GM19193 (cell line): ENCODE measurements around the gene KCNMA1.

ENCODE experiments used
- POLR2A ChIP-seq: IDR thresholded peaks from 4 replicates; pipeline ENCODE4 v1.6.1; 2011; ENCODE audit not compliant: insufficient read depth, insufficient read length; ENCODE audit errors: extremely low read depth

Gene KCNMA1

DNA sequence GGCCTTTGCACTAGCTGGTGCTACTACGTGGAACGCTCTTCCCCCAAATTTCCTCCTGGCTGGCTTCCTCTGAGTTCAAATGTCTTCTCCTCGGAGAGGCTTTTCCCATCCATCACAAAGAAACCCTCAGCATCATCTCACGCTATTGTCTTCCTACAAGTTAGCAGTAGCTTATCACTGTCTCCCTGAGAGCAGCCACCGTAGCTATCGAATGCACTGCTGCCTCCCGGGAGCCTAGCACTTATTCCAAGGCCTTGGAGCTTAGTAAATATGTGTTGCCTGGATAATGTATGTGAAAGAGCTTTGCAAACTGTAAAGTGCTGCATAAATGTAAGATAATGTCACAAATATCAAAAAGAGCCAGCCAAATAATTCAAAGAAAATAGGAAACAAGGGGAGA, 124.4 kb downstream of the KCNMA1 start:
- no peak for TF ChIP-seq POLR2A

DNA sequence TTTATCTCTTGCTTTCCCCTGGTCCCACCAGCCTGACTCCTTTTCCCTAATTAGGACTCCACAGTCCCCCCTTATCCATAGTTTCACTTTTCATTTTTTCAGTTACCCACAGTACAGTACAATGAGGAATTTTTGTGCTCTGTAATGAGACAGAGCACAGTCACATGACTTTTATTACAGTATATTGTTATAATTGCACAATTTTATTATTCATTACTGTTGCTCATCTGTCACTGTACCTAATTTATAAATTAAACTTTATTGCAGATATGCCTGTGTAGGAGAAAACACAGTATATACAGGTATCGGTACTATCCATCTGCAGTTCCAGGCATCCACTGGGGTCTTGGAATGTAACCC, 125.4 kb downstream of the KCNMA1 start:
- TF ChIP-seq POLR2A = no peak

GRCh38 chr10:77511498-77512218, 126.0 kb downstream of the KCNMA1 start:
- TF ChIP-seq POLR2A = no peak

DNA sequence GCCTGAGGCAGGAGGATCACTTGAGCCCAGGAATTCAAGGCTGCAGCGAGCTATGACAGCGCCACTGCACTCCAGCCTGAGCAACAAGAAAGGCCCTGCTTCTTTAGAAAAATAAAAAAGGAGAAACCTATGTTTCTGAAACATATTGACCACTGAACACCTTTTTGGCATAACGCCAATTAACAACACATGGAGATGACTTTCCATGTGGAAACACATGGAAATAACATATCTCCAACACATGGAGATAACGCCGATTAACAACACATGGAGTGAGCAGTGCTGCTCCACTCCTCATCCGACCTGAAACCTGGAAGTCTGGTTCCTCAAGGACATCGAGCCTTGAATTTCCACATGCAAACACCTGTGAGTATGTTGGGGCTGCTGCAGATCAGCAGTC, 126.9 kb downstream of the KCNMA1 start:
- TF ChIP-seq POLR2A = no peak

GRCh38 chr10:77510294-77510693, 127.3 kb downstream of the KCNMA1 start:
- TF ChIP-seq POLR2A = no peak

DNA sequence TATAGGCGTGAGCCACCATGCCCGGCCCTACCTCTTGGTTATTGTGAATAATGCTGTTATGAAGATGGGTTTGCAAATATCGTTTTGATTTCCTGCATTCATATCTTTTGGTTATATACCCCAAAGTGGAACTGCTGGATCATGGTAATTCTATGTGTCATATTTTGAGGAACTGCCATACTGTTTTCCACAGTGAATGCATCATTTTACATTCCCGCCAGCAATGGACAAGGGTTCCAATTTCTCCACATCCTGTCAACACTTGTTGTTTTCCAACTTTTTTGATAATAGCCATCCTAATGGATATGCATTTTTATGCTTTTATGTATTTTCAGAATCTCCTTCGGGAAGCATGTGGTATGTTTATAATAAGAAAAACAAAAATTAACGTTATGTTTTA, 128.2 kb downstream of the KCNMA1 start:
- TF ChIP-seq POLR2A = no peak

DNA sequence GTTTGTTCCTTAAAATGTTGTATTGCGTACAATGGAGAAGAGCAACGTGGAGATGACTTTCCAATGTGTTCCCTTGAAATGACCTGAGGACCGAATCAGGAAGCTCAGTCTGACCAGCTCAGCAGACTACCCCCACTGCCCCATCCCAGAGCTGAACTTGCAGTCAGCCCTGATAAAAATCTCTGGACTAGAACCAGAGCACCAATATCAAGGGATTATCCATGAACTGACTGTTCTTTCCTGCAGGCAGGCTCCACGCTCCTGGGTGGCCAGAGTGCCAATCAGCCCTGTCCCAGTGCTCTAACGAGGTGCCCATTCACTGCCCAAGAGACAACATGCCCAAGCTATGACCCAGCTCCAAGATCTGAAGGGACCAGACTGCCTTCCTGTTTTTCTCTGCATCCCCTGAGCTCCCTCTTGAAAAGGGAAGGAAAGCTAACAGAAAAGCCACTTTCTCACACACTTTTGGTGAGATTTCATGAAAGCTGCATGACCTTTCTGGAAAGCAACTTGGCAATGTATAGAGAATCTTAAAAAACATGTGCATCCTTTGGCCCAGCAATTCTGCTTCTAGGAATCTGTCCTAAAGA, 130.2 kb downstream of the KCNMA1 start:
- TF ChIP-seq POLR2A = no peak

DNA sequence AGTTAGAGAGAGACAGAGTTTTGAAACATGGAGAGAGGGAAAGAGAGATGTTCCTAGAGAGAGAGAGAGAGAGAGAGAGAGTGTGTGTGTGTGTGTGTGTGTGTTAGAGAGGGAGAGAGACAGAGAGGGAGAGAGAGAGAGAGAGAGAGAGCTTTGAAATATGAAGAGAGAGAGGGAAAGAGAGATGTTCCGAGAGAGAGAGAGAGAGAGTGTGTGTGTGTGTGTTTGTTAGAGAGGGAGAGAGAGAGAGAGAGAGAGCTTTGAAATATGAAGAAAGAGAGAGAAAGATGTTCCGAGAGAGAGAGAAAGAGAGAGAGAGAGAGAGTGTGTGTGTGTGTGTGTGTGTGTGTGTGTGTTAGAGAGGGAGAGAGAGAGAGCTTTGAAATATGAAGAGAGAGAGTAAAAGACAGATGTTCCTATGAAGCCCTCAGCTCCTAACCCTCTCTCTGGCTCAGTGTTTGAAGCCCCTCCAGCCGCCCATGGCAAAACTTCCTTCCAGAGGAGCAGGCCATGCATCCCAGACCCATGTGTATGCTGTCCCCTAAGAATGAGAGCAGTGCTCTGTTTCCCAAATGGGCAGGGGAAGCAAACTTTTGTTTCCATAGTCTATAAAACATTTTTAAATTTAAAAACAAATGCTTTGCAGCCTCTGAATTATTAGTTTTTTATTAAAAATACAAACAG, 130.9 kb downstream of the KCNMA1 start:
- TF ChIP-seq POLR2A = no peak

GRCh38 chr10:77505431-77506334, 131.9 kb downstream of the KCNMA1 start:
- no peak for TF ChIP-seq POLR2A

DNA sequence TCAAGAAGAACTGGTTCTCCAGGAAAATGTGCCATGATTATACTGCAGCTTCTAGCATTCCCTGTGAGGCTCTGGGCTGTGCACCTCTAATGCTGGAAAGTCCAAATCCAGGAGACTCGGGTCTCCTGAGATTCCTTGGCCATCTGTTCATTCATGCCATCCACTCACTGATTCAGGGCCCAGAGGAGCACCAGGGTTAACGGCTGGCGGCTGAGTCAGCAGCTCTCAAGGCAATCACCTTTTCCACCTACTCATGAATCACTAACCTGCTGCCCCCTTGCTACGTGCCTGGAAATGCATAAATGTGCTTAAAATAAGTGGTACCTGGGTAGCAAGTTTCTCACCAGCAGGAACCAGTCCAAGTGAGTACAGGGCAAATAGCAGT, 132.7 kb downstream of the KCNMA1 start:
- no peak for TF ChIP-seq POLR2A

GRCh38 chr10:77504196-77504872, 133.3 kb downstream of the KCNMA1 start:
- TF ChIP-seq POLR2A = no peak

DNA sequence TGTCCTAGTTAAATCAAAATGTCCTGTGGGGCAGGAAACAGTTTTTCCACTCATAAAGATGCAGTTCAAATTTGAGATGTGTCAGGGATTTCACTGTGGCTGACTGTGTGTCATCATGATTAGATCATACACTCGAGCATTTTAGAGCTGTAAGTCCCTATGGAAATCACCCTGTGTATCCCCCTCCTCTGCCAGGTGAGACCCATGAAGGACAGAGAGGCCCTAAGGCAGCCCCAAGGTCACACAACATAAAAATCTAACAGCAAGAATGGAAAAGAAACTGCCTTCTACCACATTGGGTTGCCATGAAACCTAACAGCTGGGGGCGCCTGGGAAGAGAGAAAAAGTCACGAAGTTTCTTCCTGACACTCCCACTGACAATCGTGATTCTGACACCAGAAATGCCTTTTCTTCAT, 135.8 kb downstream of the KCNMA1 start:
- TF ChIP-seq POLR2A = no peak

DNA sequence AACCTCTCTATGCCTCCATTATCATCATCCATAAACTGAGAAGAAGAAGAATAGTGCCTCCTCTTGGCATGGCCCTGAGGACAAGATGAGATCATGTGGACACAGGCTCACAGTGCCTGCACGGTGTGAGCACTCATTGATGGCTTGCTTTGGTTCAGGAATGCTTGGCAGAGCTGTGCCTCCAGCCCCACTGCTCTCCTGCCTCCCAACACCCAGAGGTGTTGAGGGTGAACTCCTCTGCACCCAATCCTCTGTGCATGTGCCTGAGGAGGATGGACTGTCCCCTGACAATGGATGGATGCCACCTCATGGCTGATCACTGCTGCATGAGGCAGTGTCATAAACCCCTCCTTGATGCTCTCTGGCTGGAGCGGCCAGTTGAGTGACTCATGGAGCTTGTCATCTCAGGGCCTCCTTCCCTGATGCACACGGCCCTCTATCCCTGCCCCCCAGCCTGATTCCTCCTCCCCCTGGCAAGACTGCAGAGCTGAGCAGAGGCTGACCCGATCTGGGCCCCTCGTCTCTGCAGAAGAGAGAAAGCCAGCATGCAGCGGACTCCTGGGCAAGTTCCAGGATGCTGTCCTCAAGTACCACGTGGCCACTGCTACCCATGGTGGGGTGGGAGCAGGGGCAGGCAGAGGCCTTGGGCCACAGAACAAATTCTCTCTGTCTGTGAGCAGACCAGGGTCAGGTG, 136.3 kb downstream of the KCNMA1 start:
- no peak for TF ChIP-seq POLR2A

DNA sequence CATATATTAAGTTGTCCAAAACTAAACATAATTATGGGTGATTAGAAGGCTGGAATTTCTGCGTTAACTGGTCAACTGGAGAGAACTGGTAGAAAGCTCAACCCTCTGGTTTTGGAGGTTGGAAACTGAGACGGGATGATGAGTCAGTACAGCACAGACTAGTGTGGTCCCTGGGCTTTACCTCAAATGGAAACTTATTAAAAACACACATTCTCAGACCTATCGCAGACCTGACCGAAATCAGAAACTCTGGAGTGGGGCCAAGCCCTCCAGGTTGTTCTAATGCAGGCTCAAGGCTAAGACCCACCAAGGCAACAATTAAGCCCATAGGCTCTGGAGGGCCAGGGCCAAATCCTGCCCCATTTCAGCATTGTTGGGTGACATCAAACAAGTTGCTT, 136.9 kb downstream of the KCNMA1 start:
- no peak for TF ChIP-seq POLR2A
